HCT116 (cell line): Measurements from ENCODE around the gene AIFM2.

Experiments
- ATF3 ChIP-seq: IDR thresholded peaks from 2 replicates; pipeline ENCODE4 v1.6.1; 2012
- CEBPB ChIP-seq: IDR thresholded peaks from 2 replicates; pipeline ENCODE4 v1.6.1; 2012; ENCODE audit warnings: low read depth
- CTCF ChIP-seq, 3 experiments: fragments of 200-600 bp in 1 of 3; sonication (generic) in 1 of 3; IDR thresholded peaks in 2 of 3; conservative IDR thresholded peaks in 1 of 3; 2 replicates each; pipeline ENCODE4 v1.5.1; 2012 to 2017; ENCODE audit warnings: low read depth in 2 of 3, low read length in 2 of 3, antibody characterized with exemption in 1 of 3, borderline replicate concordance in 1 of 3, control low read depth in 1 of 3, mild to moderate bottlenecking in 1 of 3, mixed read lengths in 1 of 3, mixed run types in 1 of 3, moderate library complexity in 1 of 3; ENCODE audit not compliant: insufficient read depth in 1 of 3
- EZH2 ChIP-seq: fragments of 200-600 bp; sonication (generic); IDR thresholded peaks from 2 replicates; pipeline ENCODE4 v1.6.1; 2017; ENCODE audit warnings: antibody characterized with exemption, mixed run types
- EZH2phosphoT487 ChIP-seq: fragments of 200-600 bp; IDR thresholded peaks from 2 replicates; pipeline ENCODE4 v1.6.1; 2018; ENCODE audit warnings: antibody characterized with exemption, borderline replicate concordance
- MAX ChIP-seq: IDR thresholded peaks from 2 replicates; pipeline ENCODE4 v1.6.1; 2012
- POLR2A ChIP-seq: IDR thresholded peaks from 2 replicates; pipeline ENCODE4 v1.7.0; 2011; ENCODE audit warnings: borderline replicate concordance; ENCODE audit not compliant: insufficient read depth, insufficient read length; ENCODE audit errors: extremely low read depth
- POLR2AphosphoS5 ChIP-seq: IDR thresholded peaks from 2 replicates; pipeline ENCODE4 v1.6.1; 2011; ENCODE audit warnings: mild to moderate bottlenecking, low read depth, low read length, moderate library complexity
- RAD21 ChIP-seq: IDR thresholded peaks from 2 replicates; pipeline ENCODE4 v1.6.1; 2012; ENCODE audit warnings: low read depth, mild to moderate bottlenecking
- YY1 ChIP-seq: IDR thresholded peaks from 2 replicates; pipeline ENCODE4 v1.6.1; 2011; ENCODE audit warnings: low read length, low read depth, moderate library complexity, mild to moderate bottlenecking; ENCODE audit not compliant: insufficient replicate concordance; ENCODE audit errors: extremely low read depth
- ZBTB33 ChIP-seq: IDR thresholded peaks from 2 replicates; pipeline ENCODE4 v1.6.1; 2011; ENCODE audit warnings: mild to moderate bottlenecking, low read length, moderate library complexity; ENCODE audit not compliant: insufficient replicate concordance; ENCODE audit errors: extremely low read depth

GRCh38 chr10:70096705-70097420, 35.8 kb downstream of the AIFM2 start:
- no peak for TF ChIP-seq YY1
- TF ChIP-seq CTCF (IDR thresholded peaks at IDR 0.05 in 2 of 3, conservative IDR thresholded peaks at IDR 0.05 in 1 of 3; ENCODE audit: borderline replicate concordance in 1 of 3, insufficient read depth in 1 of 3, low read depth in 2 of 3, low read length in 2 of 3) = no peak
- TF ChIP-seq EZH2phosphoT487 = no peak
- no peak for TF ChIP-seq EZH2
- TF ChIP-seq MAX = no peak
- no peak for TF ChIP-seq CEBPB
- TF ChIP-seq POLR2AphosphoS5 = no peak
- TF ChIP-seq ATF3 = no peak
- no peak for TF ChIP-seq ZBTB33
- no peak for TF ChIP-seq RAD21
- TF ChIP-seq POLR2A = no peak
